NCI-H2227 (cell line): ENCODE measurements around the gene RGS6.

Experiments used
- DNase-seq: peaks from one replicate; lab custom pipeline; 2025; ENCODE audit not compliant: unreplicated experiment; lab: John Stamatoyannopoulos, UW

The RGS6 gene

DNA sequence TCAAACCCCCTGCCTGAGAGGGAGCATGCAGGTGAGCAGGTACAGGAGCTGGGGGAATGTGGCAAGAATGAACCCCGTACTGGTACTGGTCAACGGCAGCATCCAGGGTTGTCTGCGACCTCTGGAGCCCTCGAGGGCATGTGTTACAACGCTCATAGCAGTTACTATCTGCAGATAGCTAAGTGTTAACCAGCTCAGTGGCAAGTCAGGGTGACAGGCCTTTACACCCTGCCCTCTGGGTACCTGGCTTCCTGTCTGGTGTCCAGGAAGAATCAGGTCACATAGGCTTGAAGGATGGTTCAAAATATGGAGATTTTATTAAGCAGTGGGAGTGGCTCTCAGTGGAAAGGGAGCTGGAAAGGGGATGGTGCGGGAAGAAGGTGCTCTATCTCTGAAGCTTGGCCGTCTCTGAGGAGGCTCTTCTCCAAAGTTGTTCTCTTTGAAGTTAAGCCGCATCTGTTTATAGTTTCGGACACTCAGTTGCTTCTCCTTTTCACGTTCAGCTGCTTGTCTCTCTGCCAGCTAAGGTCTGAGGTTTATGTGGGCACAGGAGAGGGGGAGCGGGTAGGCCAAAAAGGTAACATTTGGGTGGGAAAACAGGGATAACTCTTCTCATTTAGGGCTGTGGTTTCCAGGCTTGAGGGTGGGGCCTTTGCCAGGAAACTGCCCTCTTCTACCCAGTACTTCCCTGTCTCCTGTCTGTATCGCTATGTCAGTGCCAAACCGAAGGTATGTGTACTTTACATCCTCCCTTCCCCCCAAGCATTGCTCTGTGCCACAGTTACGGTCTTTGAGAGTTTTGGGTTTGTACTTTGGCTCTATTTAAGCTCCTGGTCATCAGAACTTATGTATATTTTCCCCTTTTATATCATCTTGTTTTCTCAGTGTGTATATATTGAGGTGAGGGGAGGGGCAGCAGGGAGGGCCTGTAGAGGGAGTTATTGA lies 305.8 kb downstream of the RGS6 start:
- no peak for DNase-seq

GRCh38 chr14:72243309-72244293 lies 311.4 kb downstream of the RGS6 start:
- DNase-seq = no peak

DNA sequence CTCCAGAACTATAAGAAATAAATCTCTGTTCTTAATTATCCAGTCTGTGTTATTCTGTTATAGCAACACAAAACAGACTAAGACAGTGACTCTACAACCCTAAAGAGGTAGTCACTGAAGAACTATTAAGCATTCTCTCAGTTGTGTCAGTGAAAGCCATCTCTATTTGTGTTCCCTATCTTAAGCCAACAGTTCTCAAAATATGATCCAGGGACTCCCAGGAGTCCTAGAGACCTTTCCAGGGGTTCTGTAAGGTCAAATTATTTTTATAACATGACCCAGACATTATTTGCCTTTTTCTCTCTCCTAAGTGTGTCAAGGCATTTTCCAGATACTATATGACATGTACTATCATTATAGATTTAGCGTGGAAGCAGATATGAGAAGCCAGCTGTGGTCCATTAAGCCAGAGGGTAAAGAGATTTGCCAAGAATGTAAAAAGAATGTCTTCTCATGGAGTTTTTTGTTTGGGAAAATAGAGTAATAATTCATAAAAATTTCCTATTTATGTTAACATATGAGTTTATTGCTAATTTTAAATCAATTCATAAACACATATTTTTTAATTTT lies 315.8 kb downstream of the RGS6 start:
- no peak for DNase-seq

- DNase-seq = no peak
These were observed 321.3 kb downstream of the RGS6 start for GRCh38 chr14:72253503-72253902.

GRCh38 chr14:72254202-72254936 lies 322.1 kb downstream of the RGS6 start:
- no peak for DNase-seq

DNA sequence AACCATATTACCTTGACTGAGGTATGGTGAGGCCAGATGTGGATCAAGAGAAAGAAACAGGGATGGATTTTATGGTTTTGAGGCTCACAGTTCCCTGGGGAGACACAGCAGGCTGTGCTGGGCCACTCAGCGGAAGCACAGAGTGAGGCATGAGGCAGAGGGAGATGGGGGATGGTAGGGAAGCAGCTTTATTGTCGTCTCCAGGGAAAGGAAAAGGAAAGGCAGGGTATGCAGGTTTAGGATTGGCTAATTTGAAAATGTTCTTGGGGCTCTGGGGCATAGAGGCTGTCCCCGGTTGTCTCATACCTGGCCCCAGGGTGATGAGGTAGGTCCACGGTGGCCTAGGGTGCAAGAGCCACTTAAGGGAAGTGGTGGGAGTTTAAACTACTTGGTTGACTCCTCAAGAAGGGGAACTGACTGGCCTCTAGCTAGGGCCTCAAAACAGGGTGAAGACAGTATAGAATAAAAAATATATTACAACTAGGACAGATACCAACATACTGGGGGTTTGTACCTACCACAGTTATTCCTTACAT lies 322.8 kb downstream of the RGS6 start:
- DNase-seq = no peak

- DNase-seq = no peak
These were observed 323.8 kb downstream of the RGS6 start for GRCh38 chr14:72256055-72256454.

DNA sequence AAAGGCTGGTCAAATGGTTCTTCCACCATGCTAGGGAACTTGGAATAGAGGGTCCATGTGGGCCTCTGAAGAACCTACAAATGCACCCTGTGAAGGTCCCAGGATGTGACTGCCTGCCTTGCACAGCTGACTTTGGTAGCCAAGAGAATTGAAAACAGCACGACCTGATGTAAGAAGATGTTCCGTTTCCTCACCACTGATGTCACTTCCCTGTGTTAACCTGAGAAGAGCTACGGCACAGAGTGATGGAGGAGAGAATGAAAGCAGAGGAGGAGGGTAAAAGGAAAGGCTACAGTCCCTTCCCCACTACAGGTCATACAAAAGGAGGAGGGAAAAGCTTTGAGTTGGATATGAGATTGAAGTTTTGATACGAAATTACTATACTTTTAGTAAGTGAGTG lies 328.8 kb downstream of the RGS6 start:
- DNase-seq = no peak

- DNase-seq = no peak
These were observed 330.5 kb downstream of the RGS6 start for GRCh38 chr14:72262771-72263170.

DNA sequence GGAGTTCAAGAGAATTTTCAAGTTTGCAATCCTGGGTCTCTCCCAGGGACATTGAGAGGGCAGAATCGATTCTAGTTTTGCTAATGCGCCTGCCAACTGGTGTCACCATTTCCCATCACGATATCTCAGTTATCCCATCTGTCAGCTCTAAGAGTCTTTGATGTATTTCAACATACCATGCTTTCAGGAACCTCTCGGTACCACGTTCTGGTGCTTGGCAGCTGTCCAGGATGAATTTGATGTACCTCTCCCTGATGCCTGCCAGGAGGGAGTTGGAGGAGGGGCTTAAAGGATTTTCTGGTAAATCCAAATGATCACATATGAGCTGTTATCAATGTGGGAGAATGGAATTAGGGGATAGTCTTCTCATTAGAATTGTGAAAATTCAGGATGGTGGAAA lies 332.5 kb downstream of the RGS6 start:
- DNase-seq = no peak

- no peak for DNase-seq
These were observed 338.0 kb downstream of the RGS6 start for GRCh38 chr14:72270147-72270727.

DNA sequence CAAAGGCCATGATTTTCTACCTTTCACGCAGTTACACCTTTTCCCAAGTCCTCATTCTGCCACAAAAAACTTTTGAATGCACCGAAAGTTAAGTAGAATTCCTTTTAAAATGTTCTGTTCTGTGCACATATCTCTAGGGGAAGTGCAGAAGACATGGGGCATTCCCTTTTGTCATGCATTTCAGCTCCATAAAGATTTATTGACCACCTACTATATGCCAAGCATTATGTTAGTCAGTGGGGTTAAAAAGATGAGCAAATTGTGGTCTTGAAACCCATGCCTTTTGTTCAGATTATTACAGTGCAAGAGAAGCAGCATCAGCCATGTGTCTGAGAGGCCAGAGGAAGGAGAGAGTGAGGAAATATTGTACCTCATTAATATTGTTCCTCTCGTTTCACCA lies 338.5 kb downstream of the RGS6 start:
- no peak for DNase-seq

- no peak for DNase-seq
These were observed 343.0 kb downstream of the RGS6 start for GRCh38 chr14:72275242-72275641.

GRCh38 chr14:72278316-72278715 lies 346.1 kb downstream of the RGS6 start:
- no peak for DNase-seq

DNA sequence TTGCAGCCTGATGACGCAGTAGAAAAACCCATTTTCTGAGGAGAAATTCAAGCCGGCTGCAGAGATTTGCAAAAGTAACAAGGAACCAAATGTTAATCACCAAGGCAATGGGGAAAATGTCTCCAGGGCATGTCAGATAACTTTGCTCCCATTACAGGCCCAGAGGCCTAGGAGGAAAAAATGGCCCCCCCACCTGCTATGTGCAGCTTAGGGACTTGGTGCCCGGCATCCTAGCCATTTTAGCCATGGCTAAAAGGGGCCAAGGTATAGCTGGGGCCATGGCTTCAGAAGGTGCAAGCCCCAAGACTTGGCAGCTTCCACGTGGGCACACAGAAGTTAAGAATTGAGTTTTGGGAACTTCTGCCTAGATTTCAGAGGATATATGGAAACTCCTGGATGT lies 351.9 kb downstream of the RGS6 start:
- DNase-seq = no peak

DNA sequence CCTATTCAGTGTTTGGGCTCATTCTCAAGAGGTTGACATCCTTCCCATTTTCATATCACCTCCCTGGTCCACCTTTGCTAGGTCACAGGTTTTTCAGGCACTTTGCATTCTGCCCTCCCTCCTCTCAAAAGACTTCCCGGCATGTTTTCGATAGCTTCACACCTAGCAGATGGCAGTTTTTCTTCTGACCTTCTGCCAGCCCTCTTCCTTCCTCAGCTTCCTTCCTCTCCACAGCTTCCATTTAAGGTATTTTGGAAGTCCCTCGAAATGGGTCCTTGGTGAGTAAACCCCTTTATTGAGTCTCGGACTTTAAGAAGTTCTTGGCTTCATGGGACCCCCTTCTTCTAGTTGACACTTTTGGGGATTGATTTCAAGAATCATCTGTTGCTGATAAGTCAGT lies 358.0 kb downstream of the RGS6 start:
- no peak for DNase-seq

DNA sequence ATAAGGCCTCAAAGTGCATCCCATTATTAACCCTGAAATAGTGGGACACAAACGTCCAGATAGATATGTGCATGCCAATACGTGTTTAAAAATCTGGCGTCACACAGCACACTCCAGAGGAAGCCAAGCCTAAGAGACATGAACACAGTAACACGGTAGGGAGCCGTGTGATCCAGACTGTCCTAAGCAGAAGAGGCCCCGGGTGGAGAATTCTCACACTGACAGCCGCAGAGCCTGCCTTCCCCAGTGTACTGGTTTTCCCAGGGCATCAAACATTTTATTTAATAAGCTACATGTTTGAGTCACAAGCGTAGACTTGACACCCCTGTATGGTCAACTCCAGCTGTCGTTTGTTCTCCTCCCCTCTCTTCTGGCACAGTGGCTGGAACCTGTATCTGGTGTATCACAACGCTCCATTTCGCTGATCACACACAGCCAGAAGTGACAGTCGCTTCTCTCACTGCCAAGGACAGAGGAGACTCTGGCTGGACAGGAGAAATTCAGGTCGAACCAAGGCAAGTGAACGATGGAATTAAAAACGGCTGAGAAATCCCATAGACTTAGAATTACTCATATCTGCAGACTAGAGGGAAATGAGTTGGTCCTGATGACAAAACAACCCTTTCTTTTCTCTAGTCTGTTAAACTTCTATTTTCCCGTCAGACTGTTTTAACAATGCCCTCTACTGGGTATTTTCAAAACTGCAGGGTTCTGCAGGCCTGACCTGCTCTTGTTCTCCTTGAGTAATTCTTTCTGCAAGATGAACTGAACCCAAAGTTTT lies 359.9 kb downstream of the RGS6 start:
- DNase-seq = peak; percentile 19

DNA sequence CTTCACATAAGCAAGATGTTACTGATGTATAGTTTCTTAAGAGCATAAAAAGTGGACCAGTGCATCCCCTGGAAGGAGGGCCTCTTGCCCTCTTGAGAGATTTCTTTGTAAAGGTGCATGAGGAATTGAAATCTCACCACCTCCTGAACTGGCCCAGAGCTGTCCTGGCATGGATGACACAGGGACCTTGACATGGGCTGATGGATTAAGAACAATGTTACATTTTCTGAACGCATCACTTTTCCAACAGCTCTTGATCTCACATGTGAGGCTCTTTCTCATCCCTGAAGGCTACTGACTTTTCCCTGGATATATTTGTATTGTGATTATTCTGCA lies 360.4 kb downstream of the RGS6 start:
- DNase-seq = no peak

GRCh38 chr14:72301352-72301751 lies 369.1 kb downstream of the RGS6 start:
- DNase-seq = no peak
